H1 (cell line): Measurements from ENCODE around the gene MRPL11. TPM values are rescaled to one million over a fixed set of nuclear protein-coding genes. Genes with fewer than 3 reads are reported as not detected.

Source experiments
- CBX5 ChIP-seq: fragments of 300-800, 300-1000 bp; sonication (generic); IDR thresholded peaks from 2 replicates; pipeline ENCODE4 v1.7.1; 2016; ENCODE audit warnings: antibody characterized with exemption, low read length, low read depth
- FOSL1 ChIP-seq: IDR thresholded peaks from 2 replicates; pipeline ENCODE4 v1.6.1; 2011; ENCODE audit warnings: mild to moderate bottlenecking, low read depth, low read length, moderate library complexity; ENCODE audit not compliant: insufficient read depth
- HDAC2 ChIP-seq, 2 experiments: fragments of 300-600 bp in 1 of 2; sonication (generic) in 1 of 2; IDR thresholded peaks; 2 replicates each; pipeline ENCODE4 v1.6.1; 2011 to 2012; ENCODE audit warnings: low read depth in 2 of 2, low read length in 2 of 2, mild to moderate bottlenecking in 2 of 2, moderate library complexity in 2 of 2, borderline replicate concordance in 1 of 2, inconsistent platforms in 1 of 2
- SAP30 ChIP-seq: fragments of 300-600 bp; sonication (generic); IDR thresholded peaks from 2 replicates; pipeline ENCODE4 v1.7.1; 2012; ENCODE audit warnings: low read length, moderate library complexity, mild to moderate bottlenecking, inconsistent platforms; ENCODE audit not compliant: insufficient read depth, insufficient replicate concordance
- SP4 ChIP-seq: IDR thresholded peaks from 2 replicates; pipeline ENCODE4 v1.6.1; 2012; ENCODE audit warnings: low read length, inconsistent platforms
- YY1 ChIP-seq: IDR thresholded peaks from 2 replicates; pipeline ENCODE4 v1.6.1; 2011; ENCODE audit warnings: low read depth, mild to moderate bottlenecking, low read length
- polyA plus RNA-seq, 7 experiments: library from polyadenylated mRNA; depleted of rRNA in 3 of 7; stranded (reverse) in 5 of 7; unstranded in 2 of 7; fragments of >200 nt in 5 of 7; fragments of 200-250 nt in 2 of 7; gene quantifications; 1 replicate in 5 of 7; 2 replicates in 1 of 7; 4 replicates in 1 of 7; pipeline versions ENCODE4 v1.2.1 to v1.2.3, GENCODE V29; 2011 to 2013; ENCODE audit warnings: missing spikeins in 2 of 7, mixed read lengths in 2 of 7
- small RNA-seq: library from polyadenylated mRNA; stranded (forward); fragments of <200 nt; extraction: miRNeasy Mini kit (QIAGEN cat#:217004); gene quantifications from one replicate; pipeline ENCODE3, GENCODE V24; 2013; ENCODE audit not compliant: insufficient read depth
- total RNA-seq: library from RNA; stranded (reverse); fragmentation: NEBNext Ultra II Directional; extraction: Animal tissue kit (Norgen Biotek cat#: 25700); gene quantifications from 2 replicates; pipeline ENCODE4 v1.2.1, GENCODE V29; 2021

MRPL11 gene
- total and polyA plus RNA-seq, 2 of the 8 experiments (the other 6 are each of a cell fraction or from before 2014, with no cell fraction given): 105 to 141 TPM

GRCh38 chr11:66386171-66387069, 52.2 kb downstream of the MRPL11 start (continued):
- no peak for TF ChIP-seq HDAC2 (IDR thresholded peaks at IDR 0.05; ENCODE audit: borderline replicate concordance in 1 of 2, low read depth in 2 of 2, low read length in 2 of 2)
- TF ChIP-seq CBX5: no peak
- no peak for TF ChIP-seq FOSL1
- no peak for TF ChIP-seq SAP30
- TF ChIP-seq SP4: no peak
- TF ChIP-seq YY1: no peak

Small RNA genes within 50 kb of the gene (small RNA-seq; reads per million reads assigned to genes)
- gene RF00416 (not detected), gene RNU1-84P (not detected)

Other genes starting within 250 kb of the MRPL11 start
- 41.8 and 42.5 TPM in 2 replicates for gene KLC2, start 181.1 kb downstream of the MRPL11 start, total RNA-seq
- gene KLC2, start 181.1 kb downstream of the MRPL11 start, polyA plus RNA-seq (2011; rRNA removed): 17.3 and 28.6 TPM in 2 replicates
- 100 and 106 TPM in 2 replicates for gene RAB1B, start 170.2 kb downstream of the MRPL11 start, total RNA-seq
- 217 and 306 TPM in 2 replicates for gene RAB1B, start 170.2 kb downstream of the MRPL11 start, polyA plus RNA-seq (2011; rRNA removed)
- gene CNIH2, start 160.7 kb downstream of the MRPL11 start, total RNA-seq: 15.8 and 17.0 TPM in 2 replicates
- 11.6 and 12.5 TPM in 2 replicates for gene CNIH2, start 160.7 kb downstream of the MRPL11 start, polyA plus RNA-seq (2011; rRNA removed)
- gene YIF1A, start 149.7 kb downstream of the MRPL11 start, total RNA-seq: 70.1 and 75.9 TPM in 2 replicates
- 178 and 248 TPM in 2 replicates for gene YIF1A, start 149.7 kb downstream of the MRPL11 start, polyA plus RNA-seq (2011; rRNA removed)
- 2.4 and 3.2 TPM in 2 replicates for gene TMEM151A, start 147.0 kb downstream of the MRPL11 start, total RNA-seq
- gene TMEM151A, start 147.0 kb downstream of the MRPL11 start, polyA plus RNA-seq (2011; rRNA removed): 3.2 and 4.5 TPM in 2 replicates
- 3.7 and 3.9 TPM in 2 replicates for gene CD248, start 121.8 kb downstream of the MRPL11 start, total RNA-seq
- 2.7 and 4.6 TPM in 2 replicates for gene CD248, start 121.8 kb downstream of the MRPL11 start, polyA plus RNA-seq (2011; rRNA removed)
- 5.4 and 6.6 TPM in 2 replicates for gene RIN1, start 102.4 kb downstream of the MRPL11 start, total RNA-seq
- 2.5 and 3.8 TPM in 2 replicates for gene RIN1, start 102.4 kb downstream of the MRPL11 start, polyA plus RNA-seq (2011; rRNA removed)
- 44.8 and 46.1 TPM in 2 replicates for gene BRMS1, start 93.7 kb downstream of the MRPL11 start, total RNA-seq
- gene BRMS1, start 93.7 kb downstream of the MRPL11 start, polyA plus RNA-seq (2011; rRNA removed): 39.2 and 46.5 TPM in 2 replicates
- 27.1 and 27.8 TPM in 2 replicates for gene B4GAT1, start 91.2 kb downstream of the MRPL11 start, total RNA-seq
- 22.2 and 32.8 TPM in 2 replicates for gene B4GAT1, start 91.2 kb downstream of the MRPL11 start, polyA plus RNA-seq (2011; rRNA removed)
- gene SLC29A2, start 67.1 kb downstream of the MRPL11 start, total RNA-seq: 29.3 and 32.4 TPM in 2 replicates
- gene SLC29A2, start 67.1 kb downstream of the MRPL11 start, polyA plus RNA-seq (2011; rRNA removed): 31.6 and 42.0 TPM in 2 replicates
- gene NPAS4, start 17.8 kb downstream of the MRPL11 start, total RNA-seq: 0.88 and 0.99 TPM in 2 replicates
- 0.73 and 0.77 TPM in 2 replicates for gene NPAS4, start 17.8 kb downstream of the MRPL11 start, polyA plus RNA-seq (2011; rRNA removed)
- gene PELI3, start 28.1 kb upstream of the MRPL11 start, total RNA-seq: 7.6 TPM in 2 replicates
- gene PELI3, start 28.1 kb upstream of the MRPL11 start, polyA plus RNA-seq (2011; rRNA removed): 5.2 and 7.6 TPM in 2 replicates
- 82.7 and 86.4 TPM in 2 replicates for gene DPP3, start 41.6 kb upstream of the MRPL11 start, total RNA-seq
- 75.1 and 90.6 TPM in 2 replicates for gene DPP3, start 41.6 kb upstream of the MRPL11 start, polyA plus RNA-seq (2011; rRNA removed)
- gene BBS1, start 71.8 kb upstream of the MRPL11 start, total RNA-seq: 19.1 and 22.1 TPM in 2 replicates
- gene BBS1, start 71.8 kb upstream of the MRPL11 start, polyA plus RNA-seq (2011; rRNA removed): 19.5 and 33.7 TPM in 2 replicates
- 7.0 and 8.4 TPM in 2 replicates for gene ZDHHC24, start 107.2 kb upstream of the MRPL11 start, total RNA-seq
- 9.7 and 15.6 TPM in 2 replicates for gene ZDHHC24, start 107.2 kb upstream of the MRPL11 start, polyA plus RNA-seq (2011; rRNA removed)
- 28.2 and 30.8 TPM in 2 replicates for gene ACTN3, start 108.1 kb upstream of the MRPL11 start, total RNA-seq
- gene ACTN3, start 108.1 kb upstream of the MRPL11 start, polyA plus RNA-seq (2011; rRNA removed): 36.7 and 46.2 TPM in 2 replicates
- gene CTSF, start 129.8 kb upstream of the MRPL11 start, total RNA-seq: 0.36 and 0.58 TPM in 2 replicates
- 2.3 and 2.6 TPM in 2 replicates for gene CTSF, start 129.8 kb upstream of the MRPL11 start, polyA plus RNA-seq (2011; rRNA removed)
- gene CCDC87, start 154.2 kb upstream of the MRPL11 start, total RNA-seq: 0.99 and 1.1 TPM in 2 replicates
- gene CCDC87, start 154.2 kb upstream of the MRPL11 start, polyA plus RNA-seq (2011; rRNA removed): 0.32 and 0.63 TPM in 2 replicates
- 35.2 and 37.1 TPM in 2 replicates for gene CCS, start 154.3 kb upstream of the MRPL11 start, total RNA-seq
- gene CCS, start 154.3 kb upstream of the MRPL11 start, polyA plus RNA-seq (2011; rRNA removed): 37.7 and 57.7 TPM in 2 replicates
- gene RBM14, start 177.8 kb upstream of the MRPL11 start, total RNA-seq: 142 and 145 TPM in 2 replicates
- gene RBM14, start 177.8 kb upstream of the MRPL11 start, polyA plus RNA-seq (2011; rRNA removed): 67.2 and 81.1 TPM in 2 replicates
- gene RBM4, start 199.9 kb upstream of the MRPL11 start, total RNA-seq: 192 and 201 TPM in 2 replicates
- 276 and 330 TPM in 2 replicates for gene RBM4, start 199.9 kb upstream of the MRPL11 start, polyA plus RNA-seq (2011; rRNA removed)
- 27.5 and 30.6 TPM in 2 replicates for gene RBM4B, start 239.0 kb upstream of the MRPL11 start, total RNA-seq
- gene RBM4B, start 239.0 kb upstream of the MRPL11 start, polyA plus RNA-seq (2011; rRNA removed): 19.2 and 30.5 TPM in 2 replicates